Fibroblast of skin of back (primary cell): Measurements from ENCODE around the gene CCDC40.

Experiments used
- DNase-seq: peaks from one replicate; pipeline ENCODE4 v3.0.0-alpha.2; 2013

The CCDC40 gene

DNA sequence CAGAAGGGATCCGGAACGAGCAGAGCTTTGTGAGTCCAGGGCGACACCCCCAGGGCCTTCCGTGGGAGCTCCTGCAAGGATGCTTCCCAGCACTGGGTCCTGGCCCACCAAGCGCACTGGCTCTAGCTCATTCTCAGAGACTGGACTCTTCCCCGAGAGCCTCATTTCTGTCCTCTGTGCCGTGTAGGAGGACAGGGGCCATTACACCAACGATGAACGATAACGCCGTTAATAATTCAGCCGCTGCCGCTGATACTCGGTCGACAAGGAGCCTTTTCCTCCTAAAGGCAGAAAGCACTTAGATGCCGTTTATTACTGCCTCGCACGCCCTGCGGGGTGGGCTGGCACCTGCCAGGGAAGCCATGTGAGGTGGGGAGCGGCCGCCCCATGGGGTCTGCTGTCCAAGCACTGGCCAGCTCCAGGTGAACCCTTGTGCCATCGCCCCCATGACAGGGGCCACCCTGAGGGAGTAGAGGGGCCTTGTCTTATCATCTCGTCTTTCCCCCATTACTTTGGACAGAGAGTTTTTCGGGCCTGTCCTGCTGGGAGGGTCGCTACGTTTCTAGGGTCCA, 34.3 kb upstream of the CCDC40 start:
- DNase-seq = no peak

DNA sequence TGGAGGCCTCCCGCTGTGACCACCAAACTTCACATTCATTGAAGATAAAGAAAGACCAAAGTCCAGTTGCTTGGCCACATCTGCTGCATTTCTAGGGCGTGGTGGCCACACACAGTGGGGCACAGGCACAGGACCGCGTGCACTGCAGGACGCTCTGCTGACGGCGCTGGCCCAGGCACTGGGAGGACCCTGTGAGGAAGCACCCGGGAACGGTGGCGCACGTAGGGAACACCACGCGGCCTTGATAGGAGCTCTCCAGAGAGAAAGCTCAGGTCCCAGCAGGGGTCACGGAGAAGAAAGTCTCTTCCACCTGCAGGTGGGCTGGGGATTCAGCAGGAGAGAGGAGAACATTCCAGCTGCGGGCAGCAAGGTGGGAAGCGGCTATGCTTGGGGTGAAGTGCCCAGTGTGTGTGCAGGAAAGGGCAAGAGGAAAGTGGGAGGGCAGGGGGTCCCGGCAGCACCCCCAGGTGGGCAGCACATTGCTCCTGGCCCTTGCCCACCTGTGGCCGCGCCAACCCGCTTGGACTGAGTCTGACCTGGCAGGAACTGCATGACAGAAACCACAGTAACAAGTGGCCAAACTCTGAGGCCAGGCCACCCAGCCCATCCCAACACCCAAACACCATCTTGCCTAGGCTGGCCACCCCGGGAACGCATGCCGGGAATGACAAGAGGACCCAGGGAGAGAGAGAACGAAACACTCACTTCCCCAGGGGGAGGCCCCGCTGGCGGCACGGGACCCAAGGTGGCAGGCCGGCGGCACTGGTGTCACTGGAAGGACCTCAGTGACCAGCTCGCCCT, 33.6 kb upstream of the CCDC40 start:
- no peak for DNase-seq

DNA sequence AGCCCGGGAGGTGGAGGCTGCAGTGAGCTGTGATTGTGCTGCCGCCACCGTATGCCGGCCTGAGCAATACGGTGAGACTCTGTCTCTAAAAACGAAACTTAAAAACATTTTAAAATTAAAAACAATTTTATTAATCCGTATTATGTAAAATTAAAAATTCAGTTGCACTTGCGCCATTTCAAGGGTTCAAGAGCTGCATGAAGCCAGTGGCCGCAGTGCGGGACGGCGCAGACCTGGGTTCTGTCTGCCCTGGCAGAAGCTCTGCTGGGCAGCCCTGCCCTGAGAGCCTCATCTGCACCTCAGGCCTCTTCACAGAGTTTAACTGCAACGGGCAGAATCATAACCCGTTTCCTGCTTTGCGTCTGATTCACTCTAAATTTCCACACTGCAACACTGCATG, 32.5 kb upstream of the CCDC40 start:
- no peak for DNase-seq

DNA sequence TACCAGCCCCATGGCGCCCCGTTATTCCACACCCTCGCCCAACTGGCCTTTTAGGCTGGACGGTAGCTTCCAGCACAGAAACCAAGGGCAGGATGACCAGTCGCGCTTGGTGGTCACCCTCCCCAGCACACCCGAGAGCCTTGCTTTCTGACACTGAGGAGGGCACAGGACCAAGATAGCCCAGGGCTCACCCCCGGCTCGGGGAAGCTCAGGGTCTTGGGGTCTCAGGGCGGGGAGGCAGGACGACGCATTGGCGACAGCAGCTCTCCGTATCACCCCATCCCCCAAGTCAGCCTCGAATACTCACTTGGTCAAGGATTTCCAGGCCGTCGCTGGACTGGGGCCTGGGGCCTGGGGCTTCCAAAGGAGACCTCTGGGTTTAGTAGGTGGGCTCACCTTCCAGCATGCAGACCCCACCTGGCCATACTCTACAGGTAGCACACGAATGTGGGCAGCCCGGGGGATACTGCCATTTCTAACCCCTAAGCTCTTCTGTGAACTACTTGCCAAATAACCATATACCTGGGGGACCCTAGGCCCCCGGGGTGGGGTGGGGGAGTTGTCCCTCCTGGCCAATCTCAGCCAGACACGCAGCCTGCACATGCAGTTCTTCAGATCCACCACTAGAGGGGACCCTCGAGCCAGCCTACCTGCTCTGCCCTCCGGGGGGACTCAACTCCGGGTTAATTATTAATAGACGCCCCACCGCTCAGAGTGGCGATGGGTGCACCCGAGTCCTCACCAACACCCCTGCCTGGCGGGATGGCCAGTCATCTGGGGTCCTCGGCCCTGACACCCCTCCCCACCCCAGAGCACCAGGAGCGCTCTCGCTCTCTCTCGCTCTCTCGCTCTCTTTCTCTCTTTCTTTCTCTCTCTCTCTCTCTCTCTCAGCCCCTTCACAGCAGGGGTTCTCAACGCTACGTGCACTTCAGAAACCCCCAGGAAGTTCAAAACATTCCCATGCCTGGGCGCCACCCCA, 30.8 kb upstream of the CCDC40 start:
- no peak for DNase-seq

DNA sequence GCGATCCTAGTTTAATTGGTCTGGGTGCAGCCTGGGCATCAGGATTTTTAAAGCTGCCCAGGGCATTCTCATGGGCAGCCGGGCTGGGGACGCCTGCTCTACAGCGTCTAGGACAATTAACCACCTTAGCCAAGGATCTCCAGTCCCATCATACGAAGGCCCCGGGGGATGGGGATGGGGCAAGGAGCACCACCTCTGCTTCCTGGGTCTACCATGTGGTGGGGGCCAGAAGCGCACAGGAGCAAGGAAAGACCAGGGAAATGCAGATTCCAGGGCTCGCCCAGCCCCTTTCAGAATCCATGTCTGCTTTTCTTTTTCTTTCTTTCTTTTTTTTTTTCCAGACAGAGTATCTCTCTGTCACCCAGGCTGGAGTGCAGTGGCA, 30.1 kb upstream of the CCDC40 start:
- no peak for DNase-seq

DNA sequence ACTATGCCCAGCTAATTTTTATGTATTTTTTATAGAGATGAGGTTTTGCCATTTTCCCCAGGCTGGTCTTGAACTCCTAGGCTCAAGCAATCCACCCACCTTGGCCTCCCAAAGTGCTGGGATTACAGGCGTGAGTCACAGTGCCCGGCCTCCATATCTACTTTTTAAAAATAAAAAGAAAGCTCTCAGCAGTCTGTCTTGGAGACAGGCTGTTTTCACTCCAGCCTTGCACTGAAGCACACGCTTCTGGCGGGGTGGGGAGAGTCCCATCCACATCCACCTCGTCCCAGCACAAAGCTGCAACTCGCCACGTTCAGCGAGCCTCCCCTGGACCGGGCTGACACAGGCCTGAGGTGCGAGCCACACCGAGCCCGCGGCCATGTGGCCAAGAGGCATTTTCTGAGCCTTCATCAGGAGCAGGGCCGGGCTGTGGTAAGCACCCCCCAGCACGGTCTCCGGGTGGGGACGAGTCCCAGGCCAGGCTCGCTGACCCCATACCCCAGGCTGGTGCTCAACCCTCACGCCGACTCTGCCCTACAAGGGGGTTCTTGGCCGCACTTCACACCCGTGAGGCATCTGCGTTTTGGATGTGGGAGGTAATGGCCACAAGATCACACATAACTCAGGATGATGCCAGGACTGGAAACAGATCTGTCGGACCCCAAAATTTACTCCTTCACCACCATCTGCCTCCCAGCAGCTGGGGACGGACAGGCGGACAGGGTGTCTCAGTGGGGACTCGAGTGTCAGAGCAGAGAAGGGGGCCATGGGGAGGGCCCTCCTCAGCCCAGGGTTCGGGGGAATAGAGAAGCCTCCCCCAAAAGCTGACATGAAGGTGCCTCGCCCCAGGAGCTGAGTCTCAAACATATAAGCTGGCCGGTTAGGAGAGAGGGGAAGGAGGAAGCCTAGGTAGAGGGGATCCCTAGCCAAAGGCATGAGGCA, 29.4 kb upstream of the CCDC40 start:
- DNase-seq = no peak

DNA sequence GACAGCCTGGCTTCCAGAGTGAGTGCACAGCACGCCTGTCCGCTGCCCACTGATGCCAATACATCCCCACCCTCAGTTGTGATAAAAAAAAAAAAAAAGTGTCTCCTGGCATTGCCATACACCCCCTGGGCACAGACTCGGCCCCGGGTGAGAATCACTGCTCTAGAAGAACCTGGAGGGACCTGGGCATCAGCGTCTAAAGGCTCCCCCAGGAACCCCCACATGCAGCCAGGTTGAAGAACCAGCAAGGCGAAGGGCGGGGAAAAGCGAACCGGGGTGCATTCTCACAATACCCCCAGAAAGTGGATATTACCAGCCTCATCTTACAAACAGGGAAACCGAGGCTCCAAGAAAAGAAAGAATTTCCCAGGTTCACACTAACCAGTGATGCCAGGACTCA, 28.5 kb upstream of the CCDC40 start:
- DNase-seq = no peak

DNA sequence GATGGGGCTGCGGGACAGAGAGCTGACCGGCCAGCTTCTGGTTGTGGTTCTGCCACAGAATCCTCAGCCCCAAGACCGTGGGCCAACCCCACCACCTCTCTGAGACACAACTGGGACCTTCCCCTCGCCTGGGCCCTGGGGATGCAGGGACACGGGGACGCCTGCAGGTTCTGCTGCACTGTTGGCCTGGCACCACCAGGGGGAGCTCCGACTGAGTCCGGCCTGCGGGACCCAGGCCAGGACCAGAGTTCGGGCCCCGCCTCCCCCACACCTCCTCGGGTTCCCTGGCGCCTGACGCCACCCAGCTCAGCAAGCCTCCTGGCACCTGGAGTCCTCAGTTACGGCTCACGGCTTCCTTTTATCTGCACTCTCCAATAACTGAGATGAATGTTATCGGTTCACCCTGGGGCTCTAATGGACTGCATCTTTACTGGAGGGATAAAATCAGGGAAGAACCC, 28.0 kb upstream of the CCDC40 start:
- DNase-seq = peak; percentile 46

DNA sequence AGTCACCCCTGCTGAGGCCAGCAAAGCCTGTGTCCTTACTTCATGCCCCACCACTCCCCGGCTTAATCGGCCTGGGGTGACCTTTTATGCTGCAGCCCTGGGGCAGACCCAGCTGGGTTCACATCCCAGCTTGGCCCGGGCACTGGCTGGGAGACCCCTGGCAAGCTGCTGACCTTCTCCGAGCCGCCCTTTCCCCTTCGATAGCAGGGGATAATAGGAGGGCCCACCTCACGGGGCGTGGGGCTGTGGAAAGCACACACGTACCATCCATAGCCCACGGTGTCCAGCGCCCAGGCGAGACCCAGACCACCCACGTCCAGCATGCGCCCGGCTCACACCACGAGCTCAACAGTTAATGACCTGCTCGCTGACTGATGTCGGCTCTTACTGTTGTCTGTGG, 27.6 kb upstream of the CCDC40 start:
- no peak for DNase-seq

DNA sequence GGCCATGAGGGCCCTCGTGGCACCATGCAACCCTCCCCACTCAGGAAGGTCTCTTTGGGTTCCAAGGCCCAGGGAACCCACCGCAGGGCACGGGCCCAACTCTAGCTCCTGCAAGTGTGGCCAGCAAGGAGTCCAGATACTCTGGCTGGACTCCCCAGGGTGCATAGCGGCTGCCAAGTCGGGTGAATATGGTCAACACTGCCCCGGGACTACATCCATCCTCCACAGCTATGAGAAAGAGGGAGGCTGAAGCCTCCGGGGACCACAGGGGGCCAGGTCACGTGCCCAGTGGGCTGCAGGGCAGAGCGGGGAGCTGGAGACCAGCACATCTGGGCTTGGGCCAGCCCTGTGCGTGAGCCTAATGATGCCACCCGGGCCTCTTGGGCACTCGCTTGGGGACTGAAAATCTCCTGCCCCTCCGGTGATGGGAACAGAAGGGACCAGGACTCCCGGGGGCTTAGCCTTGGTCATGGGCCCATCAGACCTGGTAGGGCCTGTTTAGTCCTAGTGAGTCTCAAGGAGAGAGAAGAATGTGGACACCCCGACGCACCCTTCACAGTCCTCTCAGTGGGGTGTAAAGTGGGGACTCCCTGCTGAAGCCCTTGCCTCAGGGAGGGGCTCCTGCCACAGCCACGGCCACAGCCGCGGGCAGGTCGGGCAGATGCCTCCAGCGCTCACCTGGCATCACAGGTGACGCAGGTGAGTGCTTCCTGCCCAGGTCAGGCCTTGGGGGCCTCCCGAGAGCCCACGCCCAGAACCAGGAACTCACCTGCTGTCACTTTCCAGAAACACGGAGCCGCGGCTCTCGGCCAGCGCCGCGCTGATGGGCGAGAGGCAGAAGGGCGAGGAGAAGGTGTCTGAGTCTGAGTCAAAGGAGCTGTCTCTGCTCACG, 26.8 kb upstream of the CCDC40 start:
- no peak for DNase-seq

DNA sequence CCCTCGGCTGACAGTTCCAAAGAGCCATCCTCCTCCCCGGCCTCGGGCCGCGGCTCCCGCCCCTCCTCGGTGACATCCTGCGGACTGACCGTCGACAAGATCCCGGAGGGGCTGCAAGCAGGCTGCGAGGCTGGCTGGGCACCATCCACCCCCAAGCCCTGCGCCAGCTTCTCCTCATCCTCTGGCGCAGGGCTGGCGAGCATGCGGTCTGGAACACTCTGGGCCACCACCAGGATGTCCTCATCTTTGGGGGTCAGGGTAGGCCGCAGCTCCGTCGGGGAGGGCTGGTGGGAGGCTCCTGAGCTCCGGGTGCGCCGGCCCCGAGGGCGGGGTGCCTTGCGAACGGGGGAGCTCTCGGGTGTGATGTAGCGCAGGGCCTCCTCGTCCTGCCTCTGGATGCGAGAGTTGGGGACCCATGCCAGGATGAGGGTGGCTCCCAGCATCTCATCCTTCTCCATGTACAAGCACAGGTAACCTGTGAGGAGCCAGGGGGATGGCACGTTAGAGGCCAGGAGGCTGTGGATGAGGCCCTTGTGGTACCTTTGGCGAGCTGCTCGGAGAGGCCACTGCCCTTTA, 26.1 kb upstream of the CCDC40 start:
- no peak for DNase-seq

DNA sequence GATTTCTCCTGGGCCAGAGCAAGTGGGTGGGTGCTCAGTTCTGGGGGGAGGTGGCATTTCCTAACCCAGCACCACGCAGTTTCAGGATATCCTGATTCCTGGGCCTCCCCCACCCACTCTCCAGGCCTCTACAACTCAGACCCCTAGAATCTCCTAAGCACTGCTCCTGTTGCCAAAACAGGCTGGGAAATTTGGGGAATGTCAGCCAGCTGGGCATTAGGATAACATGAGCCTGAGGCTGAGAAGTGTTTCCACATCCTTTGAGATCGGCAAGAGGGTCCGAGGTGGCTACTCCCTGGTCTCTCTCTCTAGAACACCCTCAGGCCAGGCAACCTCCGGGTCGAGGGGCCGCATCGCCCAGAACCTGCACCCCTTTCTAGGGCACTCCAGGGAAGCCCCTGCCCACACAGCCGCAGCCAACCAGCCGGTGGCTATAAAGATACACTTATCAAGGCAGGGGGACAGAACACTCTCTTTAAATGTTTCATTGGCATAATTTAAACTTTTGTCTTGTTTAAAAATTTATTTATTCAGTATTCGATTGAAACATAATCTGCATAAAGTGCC, 24.4 kb upstream of the CCDC40 start:
- DNase-seq = no peak

DNA sequence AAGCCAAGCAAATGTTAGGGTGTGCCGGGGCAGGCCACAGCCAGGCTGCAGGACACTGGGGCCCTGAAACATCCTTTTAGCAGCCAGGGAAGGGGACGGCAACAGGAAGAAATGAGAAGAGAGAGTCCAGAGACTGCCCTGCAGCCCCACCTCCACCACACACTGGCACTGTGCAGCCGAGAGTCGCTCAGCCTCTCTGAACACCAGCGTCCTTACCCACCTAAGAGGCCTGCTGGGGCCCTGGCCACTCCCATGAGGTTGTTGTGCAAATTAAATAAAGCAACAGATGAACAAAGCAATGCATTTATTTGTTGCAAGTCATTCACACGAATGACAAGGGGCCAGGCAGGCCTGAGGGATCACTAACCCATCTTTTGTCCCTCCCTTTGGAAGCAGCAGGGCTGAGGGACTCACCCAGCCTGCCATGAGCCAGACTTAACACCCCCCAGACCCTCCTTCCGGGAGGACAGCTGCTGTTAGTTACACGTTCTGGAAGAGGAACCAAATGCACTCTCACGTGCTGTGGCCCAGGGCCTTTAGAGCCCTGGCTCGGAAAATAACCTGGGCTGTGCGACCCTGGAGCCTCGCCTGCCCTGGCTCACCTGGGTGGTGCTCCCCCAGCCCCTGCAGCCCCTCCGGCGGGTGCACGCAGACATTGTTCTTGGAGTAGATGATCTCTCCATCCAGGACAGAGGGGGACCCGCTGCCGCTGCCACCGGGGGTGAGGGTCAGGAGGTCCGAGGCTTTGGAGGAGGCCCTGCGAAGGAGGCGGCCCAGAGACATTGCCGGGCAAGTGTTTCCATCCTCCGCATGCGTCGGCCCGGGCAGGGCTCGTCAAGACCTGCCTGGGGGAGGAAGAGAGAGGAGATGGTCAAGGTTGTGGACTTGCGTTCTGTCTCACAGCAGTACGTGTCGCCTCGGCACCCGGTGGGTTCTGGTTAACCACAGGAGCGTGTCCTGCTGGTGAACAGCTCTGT, 23.4 kb upstream of the CCDC40 start:
- DNase-seq = no peak

DNA sequence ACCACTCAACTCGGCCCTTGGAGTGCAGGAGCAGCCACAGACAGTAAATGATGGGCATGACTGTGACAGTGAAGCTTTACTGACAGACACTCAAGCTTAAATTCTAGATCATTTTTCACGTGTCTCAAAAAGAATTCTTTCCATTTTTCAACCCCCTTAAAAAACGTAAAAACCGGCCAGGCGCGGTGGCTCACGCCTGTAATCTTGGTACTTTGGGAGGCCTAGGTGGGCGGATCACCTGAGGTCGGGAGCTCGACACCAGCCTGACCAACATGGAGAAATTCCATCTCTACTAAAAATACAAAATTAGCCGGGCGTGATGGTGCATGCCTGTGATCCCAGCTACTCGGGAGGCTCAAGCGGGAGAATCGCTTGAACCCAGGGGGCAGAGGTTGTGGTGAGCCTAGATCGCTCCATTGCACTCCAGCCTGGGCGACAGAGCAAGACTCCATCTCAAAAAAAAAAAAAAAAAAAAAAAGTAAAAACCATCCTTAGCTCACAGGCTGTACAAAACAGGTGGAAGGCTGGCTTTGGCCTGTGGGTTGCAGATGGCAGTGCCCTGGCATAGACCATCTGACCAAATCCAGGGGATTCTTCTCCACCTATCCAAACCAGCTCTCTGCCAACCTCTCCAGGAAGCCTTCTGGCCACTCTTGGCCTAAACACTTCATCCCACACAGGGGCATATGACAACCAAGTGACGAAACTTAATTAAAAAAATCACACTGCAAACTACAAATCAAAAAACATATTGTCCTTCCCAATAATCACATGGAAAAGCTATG, 19.0 kb upstream of the CCDC40 start:
- DNase-seq = no peak

DNA sequence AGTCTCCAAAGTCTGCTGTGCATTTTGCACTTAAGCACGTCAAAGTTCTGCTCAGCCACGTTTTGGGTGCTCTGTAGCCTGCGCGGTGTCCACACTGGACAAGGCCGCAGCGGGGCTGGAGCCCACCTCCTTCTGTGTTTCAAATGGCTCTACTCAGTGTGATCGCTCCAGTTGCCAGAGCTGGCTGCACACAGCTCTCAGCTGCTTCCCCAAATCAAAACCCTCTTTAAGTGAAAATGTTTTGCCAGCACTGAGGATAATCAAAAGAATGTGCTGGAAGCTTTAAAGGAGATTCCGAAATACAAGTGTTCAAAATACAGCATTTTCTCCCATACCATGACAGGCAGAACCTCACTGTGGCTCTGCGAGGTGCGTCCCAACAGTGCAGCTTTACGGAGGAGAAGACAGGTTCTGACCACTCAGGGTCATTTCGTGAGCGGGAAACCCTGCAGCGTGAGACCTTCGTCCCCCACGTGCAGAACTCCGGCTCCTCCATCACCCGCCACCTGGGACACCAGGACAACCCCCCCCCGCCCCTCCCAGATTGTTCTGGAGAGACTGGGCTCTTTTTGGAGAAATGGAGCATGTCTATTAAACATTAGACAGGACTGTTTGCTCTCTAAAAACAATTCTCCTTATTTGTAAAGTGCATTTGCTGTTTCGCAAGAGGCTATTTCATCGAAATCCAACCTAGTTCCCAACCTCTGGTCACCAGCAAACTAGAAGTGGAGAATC, 17.4 kb upstream of the CCDC40 start:
- no peak for DNase-seq

DNA sequence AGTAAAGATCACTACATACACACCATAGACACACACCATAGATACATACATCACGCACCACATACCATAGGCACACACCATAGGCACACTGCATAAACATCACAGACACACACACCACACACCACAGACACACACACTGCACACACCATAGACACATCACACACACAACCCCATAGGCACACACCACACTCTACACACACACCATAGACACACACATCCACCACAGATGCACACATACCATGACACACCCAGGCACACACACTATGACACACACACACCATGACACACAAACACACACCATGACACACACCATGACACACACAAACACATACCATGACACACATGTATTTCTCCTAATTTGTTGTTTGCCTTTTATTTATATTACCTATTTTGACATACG, 14.8 kb upstream of the CCDC40 start:
- no peak for DNase-seq

DNA sequence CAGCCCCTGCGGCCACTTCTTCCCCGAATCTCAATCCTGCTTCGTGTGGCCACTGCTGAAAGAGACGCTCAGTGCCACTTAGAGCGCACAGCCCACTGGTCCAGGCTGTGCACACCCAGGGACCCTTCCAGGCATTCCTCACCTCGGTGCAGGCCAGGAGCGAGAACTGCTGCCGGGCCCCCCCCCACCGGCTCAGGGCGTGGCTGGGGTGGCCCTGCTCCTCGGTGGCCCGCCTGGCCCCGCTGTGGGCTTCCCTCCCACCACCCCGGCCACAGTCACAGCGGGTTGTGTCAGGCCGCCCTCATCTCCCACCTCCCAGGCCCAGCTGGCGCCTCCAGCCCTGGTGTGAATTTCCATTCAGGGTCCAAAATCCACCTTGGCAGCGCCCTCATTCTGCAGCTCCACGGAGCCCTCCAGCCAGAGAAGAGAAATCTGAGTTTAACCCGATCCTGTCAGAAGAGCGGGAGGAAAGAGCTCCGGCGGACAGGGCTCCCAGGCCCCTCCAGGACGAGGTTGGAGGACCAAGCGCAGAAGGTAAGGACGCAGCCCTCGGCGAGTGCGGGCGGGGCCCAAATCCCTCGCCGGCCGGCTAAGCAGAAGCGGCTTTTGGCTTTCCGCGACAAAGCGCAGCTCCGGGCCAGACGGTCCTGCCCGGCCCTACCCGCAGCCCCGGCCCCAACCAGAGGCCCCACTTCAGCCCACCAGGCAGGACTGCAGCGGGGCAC, 12.8 kb upstream of the CCDC40 start:
- no peak for DNase-seq
